ENCODE results near the gene TRIP13.

GRCh38 chr5:916441-917293 lies 24.0 kb downstream of the TRIP13 start:
- TF ChIP-seq, protein P1, sequence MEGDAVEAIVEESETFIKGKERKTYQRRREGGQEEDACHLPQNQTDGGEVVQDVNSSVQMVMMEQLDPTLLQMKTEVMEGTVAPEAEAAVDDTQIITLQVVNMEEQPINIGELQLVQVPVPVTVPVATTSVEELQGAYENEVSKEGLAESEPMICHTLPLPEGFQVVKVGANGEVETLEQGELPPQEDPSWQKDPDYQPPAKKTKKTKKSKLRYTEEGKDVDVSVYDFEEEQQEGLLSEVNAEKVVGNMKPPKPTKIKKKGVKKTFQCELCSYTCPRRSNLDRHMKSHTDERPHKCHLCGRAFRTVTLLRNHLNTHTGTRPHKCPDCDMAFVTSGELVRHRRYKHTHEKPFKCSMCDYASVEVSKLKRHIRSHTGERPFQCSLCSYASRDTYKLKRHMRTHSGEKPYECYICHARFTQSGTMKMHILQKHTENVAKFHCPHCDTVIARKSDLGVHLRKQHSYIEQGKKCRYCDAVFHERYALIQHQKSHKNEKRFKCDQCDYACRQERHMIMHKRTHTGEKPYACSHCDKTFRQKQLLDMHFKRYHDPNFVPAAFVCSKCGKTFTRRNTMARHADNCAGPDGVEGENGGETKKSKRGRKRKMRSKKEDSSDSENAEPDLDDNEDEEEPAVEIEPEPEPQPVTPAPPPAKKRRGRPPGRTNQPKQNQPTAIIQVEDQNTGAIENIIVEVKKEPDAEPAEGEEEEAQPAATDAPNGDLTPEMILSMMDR (IDR thresholded peaks at IDR 0.05; ENCODE audit: poor library complexity, severe bottlenecking), result no peak
- no peak for TF ChIP-seq POLR2AphosphoS5 (IDR thresholded peaks at IDR 0.05)
- TF ChIP-seq EP300 (conservative IDR thresholded peaks at IDR 0.05; ENCODE audit: poor library complexity, severe bottlenecking), result no peak
- no peak for TF ChIP-seq REST (IDR thresholded peaks at IDR 0.05; ENCODE audit: borderline replicate concordance)
- TF ChIP-seq EZH2 (IDR thresholded peaks at IDR 0.05; ENCODE audit: borderline replicate concordance, insufficient read depth, low read length, poor library complexity, severe bottlenecking), result no peak
- TF ChIP-seq RAD21 (conservative IDR thresholded peaks at IDR 0.05), result no peak
- no peak for TF ChIP-seq SMC3 (conservative IDR thresholded peaks at IDR 0.05; ENCODE audit: poor library complexity)
- no peak for TF ChIP-seq TAF1 (IDR thresholded peaks at IDR 0.05; ENCODE audit: low read depth)
- no peak for TF ChIP-seq MXI1 (conservative IDR thresholded peaks at IDR 0.05; ENCODE audit: poor library complexity, severe bottlenecking)
